HG03432 (cell line): Measurements from ENCODE around the gene INTS2.
"Not testable (repeated sequence)": the region's sequence is repeated elsewhere in the genome, so short reads cannot be mapped to it uniquely, and the experiment has no call there.

Source experiments
- ATAC-seq: cut with Tn5 transposase; IDR thresholded peaks from one replicate; pipeline ENCODE4 v1.9.1; 2021; ENCODE audit warnings: mild to moderate bottlenecking, moderate library complexity; ENCODE audit not compliant: unreplicated experiment

Gene INTS2, protein sequence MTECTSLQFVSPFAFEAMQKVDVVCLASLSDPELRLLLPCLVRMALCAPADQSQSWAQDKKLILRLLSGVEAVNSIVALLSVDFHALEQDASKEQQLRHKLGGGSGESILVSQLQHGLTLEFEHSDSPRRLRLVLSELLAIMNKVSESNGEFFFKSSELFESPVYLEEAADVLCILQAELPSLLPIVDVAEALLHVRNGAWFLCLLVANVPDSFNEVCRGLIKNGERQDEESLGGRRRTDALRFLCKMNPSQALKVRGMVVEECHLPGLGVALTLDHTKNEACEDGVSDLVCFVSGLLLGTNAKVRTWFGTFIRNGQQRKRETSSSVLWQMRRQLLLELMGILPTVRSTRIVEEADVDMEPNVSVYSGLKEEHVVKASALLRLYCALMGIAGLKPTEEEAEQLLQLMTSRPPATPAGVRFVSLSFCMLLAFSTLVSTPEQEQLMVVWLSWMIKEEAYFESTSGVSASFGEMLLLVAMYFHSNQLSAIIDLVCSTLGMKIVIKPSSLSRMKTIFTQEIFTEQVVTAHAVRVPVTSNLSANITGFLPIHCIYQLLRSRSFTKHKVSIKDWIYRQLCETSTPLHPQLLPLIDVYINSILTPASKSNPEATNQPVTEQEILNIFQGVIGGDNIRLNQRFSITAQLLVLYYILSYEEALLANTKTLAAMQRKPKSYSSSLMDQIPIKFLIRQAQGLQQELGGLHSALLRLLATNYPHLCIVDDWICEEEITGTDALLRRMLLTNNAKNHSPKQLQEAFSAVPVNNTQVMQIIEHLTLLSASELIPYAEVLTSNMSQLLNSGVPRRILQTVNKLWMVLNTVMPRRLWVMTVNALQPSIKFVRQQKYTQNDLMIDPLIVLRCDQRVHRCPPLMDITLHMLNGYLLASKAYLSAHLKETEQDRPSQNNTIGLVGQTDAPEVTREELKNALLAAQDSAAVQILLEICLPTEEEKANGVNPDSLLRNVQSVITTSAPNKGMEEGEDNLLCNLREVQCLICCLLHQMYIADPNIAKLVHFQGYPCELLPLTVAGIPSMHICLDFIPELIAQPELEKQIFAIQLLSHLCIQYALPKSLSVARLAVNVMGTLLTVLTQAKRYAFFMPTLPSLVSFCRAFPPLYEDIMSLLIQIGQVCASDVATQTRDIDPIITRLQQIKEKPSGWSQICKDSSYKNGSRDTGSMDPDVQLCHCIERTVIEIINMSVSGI

DNA sequence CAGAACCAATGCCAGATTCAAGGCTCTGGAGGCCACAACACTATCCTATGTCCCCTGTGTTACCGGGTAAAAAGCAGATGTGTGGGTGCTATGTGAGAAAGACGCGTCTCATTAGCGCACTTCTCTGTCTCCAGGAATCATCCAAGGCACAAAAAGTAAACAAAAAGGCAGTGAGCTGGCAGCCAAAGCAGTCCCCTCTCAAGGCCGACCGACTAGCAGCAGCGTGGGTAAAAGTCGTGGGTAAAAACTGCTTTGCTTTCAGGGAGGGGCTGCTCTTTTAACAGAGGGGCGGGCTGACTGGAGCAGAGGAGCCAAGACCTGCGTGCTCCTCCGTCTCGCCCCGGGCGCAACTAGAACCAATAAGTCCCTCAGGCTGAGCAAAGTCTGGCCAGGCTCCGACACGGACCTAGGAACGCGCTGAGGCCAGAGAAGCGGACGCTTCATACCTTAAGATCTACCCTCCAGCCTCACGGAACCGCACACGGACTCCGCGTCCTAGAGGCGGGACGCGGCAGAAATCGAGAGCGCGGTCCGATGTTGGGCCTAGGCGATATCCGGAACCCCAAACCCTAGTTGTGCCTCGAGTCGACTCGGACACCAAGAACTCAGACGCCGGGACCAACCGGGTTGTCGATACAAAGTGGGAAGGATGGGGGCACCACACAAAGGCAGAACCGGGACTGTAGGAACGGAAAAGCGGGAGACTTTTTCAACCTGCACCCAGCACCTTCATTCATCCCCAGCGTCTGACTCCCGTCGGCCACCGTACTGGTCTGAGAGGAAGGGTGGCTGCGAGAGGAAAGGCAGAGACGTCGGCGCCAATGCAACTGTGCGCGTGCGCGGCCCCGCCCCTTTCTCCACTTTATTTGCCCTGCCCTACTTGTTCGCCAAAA, at the start of gene INTS2:
Gene INTS2 (minus strand): TSS at position 775 of the 893 bp plus-strand sequence. CDS start 1,338 bp downstream, outside the sequence.
- ATAC-seq, result peak; percentile 87

DNA sequence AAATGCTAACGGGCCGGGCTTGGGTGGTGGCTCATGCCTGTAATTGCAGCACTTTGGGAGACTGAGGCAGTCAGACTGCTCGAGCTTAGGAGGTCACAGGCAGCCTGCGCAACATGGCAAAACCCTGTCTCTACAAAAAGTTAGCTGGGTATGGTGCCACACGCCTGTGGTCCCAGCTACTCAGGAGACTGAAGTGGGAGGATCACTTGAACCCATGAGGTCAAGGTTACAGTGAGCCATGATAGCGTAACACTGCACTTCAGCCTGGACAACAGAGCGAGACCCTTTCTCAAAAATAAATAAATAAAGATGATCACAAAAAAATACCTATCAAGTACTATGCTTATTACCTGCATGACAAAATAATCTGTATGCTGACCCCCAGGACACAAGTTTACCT, 46.3 kb upstream of the INTS2 start:
- ATAC-seq, result no peak

DNA sequence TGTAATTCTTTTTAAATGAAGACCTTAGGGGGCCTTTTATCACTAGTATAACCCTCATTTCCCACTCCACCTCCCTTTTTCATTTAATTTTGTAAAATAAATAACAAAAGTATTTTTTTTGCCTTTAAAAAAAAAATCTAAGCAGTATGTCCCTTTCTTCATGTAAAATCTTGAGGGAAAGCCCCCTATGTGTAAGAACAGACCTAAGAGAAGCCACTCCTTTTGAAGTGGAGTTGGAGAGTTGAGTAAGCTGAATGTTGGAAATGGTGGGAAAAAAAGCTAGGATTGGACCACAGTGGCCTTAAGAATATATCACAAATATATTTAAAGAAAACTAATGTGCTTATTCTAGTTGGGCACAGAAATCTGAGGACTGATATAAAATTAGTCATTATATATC, 44.5 kb upstream of the INTS2 start:
- ATAC-seq, result no peak

DNA sequence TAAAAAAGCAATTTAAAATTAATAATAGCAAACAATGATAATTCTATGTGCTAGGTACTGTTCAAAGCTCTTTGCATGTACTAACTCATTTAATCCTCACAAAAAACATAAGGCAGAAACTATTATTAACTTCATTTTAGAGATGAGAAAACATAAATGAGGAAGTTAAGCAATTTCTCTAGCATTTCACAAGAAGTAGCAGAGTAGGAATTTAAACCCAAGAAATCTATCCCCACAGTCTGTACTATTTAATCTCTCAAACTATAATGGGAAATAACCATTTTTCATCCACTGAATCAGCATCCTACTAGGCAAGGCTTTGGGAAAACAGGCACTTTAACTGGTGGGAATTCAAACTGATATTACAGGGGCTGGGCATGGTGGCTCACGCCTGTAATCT, 42.2 kb upstream of the INTS2 start:
- ATAC-seq, result no peak

DNA sequence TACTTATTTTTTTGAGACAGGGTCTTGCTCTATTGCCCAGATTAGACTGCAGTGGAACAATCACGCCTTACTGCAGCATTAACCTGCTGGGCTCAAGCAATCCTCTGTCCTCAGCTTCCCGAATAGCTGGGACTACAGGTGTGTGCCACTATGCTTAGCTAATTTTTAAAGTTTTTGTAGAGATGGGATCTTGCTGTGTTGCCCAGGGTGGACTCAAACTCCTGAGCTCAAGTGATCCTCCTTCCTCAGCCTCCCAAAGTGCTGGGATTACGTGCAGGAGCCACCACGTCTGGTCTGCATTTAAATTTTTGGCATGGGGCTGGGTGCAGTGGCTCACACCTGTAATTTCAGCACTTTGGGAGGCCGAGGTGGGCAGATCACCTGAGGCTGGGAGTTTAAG, 41.0 kb upstream of the INTS2 start:
- ATAC-seq, result no peak

DNA sequence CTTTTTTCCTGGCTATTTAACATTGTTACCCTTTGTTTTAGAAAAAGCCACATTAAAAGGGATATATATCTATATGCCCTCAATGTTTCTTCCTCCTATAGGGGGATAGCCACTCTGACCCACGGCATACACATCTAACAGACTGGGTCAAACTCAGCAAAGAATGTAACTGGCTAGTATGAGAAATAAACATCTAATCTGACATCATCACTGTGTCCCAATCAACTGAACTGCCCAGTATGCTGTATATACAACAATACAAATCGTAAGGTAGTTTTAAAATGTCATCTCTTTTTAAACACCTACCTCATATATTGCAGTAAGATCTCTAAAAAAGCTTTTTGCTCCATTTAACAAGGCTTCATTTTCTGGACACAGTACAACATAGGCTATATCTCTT, 39.9 kb upstream of the INTS2 start:
- ATAC-seq, result no peak

DNA sequence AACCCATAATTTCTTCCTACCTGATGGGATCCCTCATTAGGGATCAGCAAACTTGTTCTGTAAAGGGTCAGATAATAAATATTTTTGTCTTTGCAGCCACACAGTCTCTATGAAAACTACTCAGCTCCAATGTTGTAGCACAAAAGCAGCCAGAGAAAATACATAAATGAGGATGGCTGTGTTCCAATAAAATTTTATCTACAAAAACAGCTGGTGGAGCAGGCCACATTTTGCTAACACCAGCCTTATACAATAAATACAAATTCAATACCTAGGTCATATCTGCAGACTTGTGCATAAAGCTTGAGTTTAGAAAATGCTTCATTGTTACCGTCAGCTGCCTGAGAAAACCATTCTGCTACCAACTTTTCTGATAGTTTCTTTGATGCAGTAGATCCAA, 38.4 kb upstream of the INTS2 start:
- ATAC-seq, result no peak

DNA sequence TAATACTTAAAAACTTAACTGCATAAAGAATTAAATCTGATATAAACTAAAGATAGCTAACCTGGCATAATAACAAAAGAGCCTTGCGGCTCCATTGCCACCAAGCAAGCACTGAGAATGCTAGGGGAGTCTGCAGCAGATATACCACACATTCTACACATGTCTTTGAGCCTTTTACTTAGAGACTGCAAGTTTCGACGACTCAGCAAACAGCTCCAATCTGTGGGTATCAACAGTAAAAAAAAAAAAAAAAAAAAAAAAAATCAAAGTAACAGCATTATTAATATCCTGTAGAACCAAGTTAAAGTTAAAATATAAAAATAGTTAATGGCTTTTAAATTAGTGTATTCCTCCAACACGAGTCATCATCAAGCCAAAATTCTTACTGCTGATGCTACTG, 27.8 kb upstream of the INTS2 start:
- ATAC-seq, result no peak

DNA sequence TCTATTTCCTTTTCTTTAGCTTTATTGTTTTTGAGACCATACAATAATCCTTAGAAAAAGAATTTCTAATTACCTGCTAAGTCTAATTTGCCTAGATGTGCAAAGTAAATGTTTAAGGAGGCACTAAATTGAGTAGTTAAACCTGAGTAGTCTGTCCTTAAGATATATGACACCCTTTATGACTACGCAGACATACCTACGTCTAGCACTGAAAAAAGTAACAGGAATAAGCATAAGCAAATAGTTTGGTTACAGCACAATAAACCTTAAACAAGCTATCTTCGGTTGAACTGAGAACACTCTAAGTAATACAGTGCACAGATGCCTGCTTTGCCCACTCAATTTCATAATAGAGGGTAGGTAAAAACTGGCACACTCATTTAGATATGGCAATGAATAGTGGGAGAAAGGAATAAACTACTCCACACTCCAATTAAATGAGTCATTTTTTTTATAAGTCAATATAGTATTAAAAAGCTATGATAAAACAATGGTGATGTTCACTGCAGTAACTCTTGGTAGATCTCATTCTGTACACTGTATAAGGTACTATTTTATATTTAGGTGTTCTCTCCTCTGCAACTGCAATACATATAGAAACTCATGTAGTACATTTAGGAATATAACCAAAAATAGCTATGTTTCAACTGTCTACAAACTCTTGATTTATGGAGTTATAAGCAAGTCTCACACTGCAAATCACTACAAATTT, 19.7 kb upstream of the INTS2 start:
- ATAC-seq, result no peak

DNA sequence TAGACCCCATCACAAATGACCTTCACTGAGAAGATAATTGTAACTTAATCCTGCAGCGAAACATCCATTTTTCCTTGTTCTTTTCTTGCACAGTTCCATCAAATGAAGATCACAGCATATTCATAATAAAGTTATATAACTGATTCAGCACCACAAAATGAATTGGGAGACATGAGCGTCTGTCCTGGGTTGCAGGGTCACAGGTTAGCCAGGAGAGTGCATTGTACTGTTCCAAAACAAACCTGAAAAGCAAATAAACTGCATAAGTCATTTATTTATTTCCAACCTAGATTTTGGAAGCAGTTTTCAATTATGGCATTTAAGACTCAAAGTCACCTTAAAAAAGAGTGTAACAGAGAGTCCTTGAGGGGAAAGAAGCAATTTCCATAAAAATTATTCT, 18.6 kb upstream of the INTS2 start:
- no peak for ATAC-seq

DNA sequence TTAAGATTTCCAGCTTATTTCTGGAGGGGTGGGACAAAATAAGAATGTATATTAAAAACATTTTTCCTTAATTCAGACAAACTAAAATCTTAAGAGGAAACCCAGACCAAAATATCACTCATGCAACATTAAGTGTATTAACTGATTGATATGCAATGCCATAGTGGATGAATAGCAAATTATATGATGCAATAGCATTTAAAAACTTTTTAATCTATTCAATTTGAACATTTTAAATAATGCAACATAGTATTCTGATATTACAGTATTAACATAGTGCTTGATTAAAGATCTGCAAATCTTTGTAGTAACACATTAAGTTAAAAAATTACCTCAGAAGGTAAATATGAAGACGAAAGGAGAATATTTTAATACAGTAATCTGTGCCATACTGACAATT, 15.3 kb upstream of the INTS2 start:
- no peak for ATAC-seq

DNA sequence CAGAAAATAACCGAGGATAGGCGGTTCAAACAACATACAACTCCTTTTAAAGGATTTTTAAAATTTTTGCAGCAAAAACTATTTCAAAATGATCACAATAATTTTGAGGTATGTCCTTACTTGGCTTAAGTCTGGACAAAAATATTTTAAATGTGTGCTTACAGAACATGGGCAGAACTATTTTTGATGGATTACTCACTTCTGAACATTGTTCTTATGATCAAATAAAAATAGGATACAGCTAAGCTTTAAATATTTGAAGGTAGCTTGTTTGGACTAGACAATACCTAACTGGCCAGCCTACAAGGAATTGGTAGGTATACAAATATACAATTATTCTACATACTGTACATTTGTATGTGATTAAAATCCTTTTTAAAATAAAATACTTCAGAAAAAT, 14.3 kb upstream of the INTS2 start:
- ATAC-seq, result no peak

DNA sequence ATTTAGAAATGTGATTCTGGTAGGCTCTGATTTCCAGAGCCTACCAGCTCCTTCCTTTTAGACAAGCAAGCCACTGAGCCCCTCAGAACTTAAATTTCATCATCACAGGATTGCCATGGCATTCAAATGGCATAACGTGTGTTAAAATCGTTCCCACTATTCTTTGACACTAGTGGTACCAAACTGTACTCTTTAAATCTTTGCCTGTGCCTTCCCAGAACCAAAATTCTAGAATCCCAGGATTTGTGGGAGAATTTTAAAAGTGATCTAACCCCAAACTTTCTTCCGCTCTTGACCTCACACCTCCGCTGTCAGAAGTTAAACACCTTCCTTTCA, 287 bp upstream of the INTS2 start:
- no peak for ATAC-seq

DNA sequence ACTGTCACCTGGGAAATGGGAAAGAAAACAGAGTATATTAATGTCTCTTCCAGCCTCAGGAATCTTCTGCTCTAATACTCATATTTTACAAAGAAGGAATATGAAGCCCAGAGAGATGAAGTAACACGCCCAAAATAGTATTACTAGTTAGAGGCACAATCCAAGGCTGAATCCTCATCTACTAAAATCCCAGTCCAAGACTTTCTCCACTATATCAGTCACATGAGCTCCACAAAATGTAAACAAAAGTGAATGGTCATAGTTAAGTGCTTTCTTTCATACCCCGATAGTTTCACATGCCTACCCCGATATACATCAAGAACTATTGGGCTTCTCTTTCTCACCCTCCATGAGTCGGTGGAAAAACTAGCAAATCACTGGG, 965 bp downstream of the INTS2 start:
- ATAC-seq, result no peak

DNA sequence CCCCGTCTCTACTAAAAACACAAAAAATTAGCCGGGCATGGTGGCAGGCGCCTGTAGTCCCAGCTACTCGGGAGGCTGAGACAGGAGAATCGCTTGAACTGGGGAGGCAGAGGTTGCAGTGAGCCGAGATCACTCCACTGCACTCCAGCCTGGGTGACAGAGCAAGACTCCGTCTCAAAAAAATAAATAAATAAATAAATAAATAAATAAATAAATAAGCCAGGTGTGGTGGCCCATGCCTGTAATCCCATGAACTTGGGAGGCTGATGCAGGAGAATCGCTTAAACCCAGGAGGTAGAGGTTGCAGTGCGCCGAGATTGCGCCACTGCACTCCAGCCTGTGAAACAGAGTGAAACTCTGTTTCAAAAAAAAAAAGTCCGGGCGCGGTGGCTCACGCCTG, 12.6 kb downstream of the INTS2 start:
- not testable (repeated sequence) for ATAC-seq

DNA sequence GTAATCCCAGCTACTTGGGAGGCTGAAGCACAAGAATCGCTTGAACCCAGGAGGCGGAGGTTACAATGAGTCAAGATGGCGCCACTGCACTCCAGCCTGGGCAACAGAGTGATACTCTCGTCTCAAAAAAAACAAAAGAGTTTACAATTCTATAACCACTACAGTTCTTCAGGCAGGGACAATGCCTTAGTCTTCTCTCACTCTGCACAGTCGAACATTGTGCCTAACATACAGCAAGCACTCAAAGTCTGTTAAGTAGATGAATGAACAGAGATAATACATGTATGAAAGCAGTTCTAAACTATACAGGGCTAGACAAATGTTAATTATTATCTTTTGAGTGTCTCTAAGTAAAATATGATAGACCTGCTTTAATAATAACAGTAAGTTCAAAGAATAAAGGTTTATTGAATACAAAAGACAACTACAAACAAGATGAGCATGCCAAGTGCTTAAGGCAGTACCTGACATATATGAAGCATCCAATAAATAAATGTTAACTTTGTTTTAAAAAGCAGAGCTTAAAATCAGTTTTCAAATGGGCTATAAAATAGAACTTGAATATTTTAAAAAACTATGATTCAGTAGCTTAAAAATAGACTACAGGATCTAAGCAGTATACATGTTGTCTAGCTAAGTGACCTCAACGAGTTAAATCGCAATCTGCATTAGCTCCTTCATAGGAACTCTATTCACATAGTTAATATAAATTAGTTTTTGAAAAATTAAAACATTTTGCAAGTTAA, 19.3 kb downstream of the INTS2 start:
- ATAC-seq, result no peak

DNA sequence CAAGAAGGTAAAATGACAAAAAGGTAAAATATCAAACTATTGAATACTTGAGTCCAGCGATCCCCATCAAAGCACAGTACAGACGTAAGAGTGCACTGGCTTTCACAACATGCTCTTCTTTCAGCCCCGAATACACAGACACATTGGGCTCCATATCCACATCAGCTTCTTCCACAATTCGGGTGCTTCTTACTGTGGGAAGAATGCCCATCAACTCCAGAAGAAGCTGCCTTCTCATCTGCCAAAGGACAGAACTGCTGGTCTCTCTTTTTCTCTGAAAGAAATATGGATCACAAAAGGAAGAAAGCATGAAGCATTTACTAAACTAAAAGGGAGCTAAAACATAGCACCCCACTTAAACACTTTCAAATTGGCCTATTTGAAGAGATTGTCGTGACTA, 20.4 kb downstream of the INTS2 start:
- ATAC-seq, result no peak

DNA sequence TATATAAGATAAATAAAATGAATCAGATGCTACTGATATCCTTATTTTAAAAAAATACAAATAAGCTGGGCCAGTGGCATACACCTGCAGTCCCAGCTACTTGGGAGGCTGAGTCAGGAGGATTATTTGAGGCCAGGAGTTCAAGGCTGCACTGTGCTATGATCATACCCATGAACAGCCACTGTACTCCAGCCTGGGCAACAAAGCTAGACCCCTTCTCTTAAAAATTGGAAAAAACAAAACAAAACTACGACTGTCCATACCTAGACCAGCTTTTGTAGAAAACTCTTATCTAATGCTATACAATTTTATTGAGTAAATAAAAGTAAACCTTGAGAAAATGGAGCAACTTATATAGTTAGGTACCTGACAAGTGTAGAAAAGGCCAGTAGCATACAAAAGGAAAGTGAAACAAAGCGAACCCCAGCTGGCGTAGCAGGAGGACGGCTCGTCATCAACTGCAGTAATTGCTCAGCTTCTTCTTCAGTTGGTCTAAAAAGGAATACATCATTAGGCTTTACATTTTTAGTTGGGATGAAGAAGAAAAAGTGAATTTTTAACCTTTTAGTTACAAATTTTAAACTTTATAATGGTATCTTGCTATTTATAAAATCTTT, 23.6 kb downstream of the INTS2 start:
- ATAC-seq, result peak; percentile 66

DNA sequence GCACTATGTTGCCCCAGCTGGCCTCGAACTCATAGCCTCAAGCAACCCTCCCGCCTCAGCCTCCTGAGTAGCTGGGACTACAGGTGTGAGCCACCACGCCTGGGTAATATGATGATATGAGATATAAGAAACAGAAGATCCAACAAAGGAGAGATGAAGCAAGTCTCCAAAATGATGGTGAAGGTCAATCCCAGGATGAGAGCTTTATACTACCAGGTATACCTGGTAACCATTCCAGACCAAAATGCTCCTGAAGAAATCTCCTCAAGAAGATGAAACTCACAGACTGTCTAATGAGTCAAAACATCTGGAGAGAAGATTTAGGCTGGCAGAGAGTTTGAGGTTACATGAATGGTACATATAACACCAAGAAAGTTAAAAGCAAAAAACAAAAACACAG, 24.5 kb downstream of the INTS2 start:
- no peak for ATAC-seq
